ENCODE measurements around the gene PRKN.

Gene PRKN

DNA sequence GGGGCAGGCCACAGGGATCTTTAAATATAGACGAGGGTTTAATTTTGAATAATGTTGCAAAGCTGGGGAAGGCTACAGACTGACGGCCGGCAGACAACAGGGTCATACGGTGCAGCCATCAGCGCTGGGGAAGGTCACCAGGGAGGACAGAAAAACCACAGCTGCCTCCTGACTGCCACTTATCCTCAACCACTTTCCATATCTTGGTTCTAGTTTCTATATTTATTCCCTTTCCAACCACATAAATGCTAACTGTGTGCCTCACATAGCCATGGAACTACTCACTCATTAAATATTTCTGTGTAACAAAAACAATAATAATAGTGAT is 1368.0 kb downstream of the PRKN start:
- TF ChIP-seq, protein P1, sequence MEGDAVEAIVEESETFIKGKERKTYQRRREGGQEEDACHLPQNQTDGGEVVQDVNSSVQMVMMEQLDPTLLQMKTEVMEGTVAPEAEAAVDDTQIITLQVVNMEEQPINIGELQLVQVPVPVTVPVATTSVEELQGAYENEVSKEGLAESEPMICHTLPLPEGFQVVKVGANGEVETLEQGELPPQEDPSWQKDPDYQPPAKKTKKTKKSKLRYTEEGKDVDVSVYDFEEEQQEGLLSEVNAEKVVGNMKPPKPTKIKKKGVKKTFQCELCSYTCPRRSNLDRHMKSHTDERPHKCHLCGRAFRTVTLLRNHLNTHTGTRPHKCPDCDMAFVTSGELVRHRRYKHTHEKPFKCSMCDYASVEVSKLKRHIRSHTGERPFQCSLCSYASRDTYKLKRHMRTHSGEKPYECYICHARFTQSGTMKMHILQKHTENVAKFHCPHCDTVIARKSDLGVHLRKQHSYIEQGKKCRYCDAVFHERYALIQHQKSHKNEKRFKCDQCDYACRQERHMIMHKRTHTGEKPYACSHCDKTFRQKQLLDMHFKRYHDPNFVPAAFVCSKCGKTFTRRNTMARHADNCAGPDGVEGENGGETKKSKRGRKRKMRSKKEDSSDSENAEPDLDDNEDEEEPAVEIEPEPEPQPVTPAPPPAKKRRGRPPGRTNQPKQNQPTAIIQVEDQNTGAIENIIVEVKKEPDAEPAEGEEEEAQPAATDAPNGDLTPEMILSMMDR (IDR thresholded peaks at IDR 0.05; ENCODE audit: low read length, missing control alignments): no peak
- DNase-seq (ENCODE audit: low read depth): no peak
- no peak overlapping the region for H3K4me3 ChIP-seq (replicated peaks; ENCODE audit: low read depth, low read length)

DNA sequence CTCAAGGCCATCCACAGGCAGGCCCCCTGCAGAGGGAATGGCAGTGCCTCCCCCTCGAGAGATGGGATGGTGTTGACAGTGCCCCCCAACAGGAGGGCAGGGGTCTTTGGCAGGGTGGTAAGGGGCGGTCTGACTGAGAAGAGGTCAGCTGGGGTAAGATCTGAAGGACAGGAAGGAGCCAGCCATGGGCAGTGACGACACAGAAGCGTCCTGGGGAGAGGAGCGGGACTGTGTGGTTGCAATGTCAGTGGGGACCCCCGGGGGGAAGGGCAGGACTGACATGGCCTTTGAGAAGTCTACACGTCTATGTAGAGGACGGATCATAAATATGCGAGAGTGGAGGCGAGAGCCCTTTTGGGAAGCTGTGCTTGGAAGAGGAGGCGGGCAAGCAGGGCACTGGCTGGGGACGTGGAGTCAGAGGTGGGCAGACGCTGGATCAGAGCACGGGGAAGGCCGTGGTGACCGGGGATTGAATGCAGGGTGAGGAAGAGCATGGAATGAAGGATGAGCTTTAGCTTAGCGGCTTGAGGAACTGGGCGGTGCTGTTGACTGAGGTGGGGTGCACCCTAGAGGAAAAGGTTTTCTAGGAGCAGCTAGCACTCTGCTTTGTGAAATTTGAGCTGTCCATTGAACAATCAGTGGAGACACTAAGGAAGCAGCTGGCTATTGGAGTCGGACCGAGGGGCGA is 1371.3 kb downstream of the PRKN start:
- DNase-seq (ENCODE audit: low read depth): no peak
- TF ChIP-seq, protein P1 (IDR thresholded peaks at IDR 0.05; ENCODE audit: low read length, missing control alignments): no peak
- H3K4me3 ChIP-seq (replicated peaks; ENCODE audit: low read depth, low read length): no peak overlapping the region

DNA sequence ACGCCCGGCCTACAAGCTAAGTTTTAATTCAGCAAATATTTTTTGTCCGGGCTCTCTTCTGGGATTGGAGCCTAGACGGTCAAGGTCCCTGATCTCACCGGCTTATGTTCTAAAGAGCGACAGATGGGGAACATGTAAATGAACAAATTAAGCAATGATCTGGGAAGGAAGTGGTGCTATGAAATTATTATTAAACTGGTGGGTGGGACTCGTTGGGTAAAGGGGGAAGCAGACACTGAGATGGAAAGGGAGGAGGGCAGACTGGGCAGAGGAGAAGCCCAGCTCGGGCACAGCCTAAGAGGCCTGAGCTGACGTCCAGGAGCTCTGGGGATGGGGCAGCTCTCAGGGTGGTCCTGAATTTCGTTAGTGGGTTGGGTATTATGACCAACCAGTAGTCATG is 1371.9 kb downstream of the PRKN start:
- DNase-seq (ENCODE audit: low read depth): no peak
- TF ChIP-seq, protein P1 (IDR thresholded peaks at IDR 0.05; ENCODE audit: low read length, missing control alignments): no peak
- no peak overlapping the region for H3K4me3 ChIP-seq (replicated peaks; ENCODE audit: low read depth, low read length)

DNA sequence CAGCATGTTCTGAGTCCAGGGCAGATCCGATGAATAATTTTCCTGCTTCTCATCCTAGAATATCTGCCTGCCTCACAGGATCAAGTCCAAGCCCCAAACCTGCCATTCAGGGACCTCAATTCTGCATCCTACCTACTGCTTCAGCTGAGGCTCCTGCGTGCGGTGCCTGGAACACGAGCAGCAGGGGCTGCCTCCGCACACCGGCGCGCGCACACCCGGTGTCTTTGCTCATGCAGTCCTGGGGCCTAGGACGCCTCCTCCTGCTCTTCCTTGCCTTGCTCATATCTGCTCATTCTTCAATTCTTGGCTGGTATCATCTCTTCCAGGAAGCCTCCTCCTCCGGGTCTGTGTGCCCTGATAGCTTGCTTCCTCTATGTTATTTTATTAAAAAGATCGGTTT is 1372.6 kb downstream of the PRKN start:
- DNase-seq (ENCODE audit: low read depth): no peak
- TF ChIP-seq, protein P1 (IDR thresholded peaks at IDR 0.05; ENCODE audit: low read length, missing control alignments): no peak
- H3K4me3 ChIP-seq (replicated peaks; ENCODE audit: low read depth, low read length): no peak overlapping the region

DNA sequence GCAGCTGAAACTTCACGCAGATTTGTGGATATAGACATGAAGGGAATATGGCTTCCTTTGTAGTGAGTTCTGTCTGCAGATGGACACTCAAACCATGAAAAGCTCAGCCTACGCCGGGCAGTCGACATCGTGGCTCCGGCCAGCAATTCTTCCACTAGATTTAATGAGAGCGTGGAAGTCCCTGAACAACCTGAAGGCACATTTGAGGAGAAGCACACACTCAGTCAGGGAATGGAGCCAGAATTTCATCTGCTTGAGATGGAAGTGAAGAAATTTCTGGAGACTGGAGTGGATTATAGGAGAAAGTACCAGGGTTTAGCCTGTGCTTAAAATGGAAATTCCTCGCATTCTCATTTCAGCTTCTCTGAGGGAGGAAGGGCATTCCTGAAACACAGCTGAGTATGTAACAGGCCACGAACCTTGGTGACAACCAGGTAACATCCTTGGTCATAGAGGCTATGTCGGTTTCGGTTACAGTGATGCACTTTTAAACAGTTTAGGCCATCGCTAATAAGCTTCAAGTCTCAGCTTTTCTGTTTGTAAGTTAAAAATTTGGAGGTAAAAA is 1373.2 kb downstream of the PRKN start:
- no peak for DNase-seq (ENCODE audit: low read depth)
- H3K4me3 ChIP-seq (replicated peaks; ENCODE audit: low read depth, low read length): no peak overlapping the region
- TF ChIP-seq, protein P1 (IDR thresholded peaks at IDR 0.05; ENCODE audit: low read length, missing control alignments): no peak

DNA sequence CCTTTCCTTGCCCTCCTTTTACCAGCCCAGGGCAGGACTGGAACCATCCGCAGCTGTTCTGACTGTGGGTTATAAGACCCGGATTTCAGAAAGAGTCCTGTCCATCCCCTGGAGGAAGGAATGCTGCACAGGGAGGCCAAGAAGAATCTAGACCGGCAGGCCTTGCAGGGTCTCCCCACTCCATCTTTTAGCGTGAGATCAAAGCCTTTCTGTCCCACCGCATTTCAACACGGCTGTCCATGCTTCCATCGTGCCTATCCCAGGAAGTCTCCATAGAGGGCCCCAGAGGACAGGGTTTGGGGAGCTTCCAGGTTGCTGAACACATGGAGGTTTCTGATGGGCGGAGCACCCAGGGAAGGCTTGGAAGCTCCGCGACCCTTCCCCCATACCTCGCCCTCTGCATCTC is 1374.4 kb downstream of the PRKN start:
- DNase-seq (ENCODE audit: low read depth): peak; percentile 16
- TF ChIP-seq, protein P1 (IDR thresholded peaks at IDR 0.05; ENCODE audit: low read length, missing control alignments): peak; percentile 17

DNA sequence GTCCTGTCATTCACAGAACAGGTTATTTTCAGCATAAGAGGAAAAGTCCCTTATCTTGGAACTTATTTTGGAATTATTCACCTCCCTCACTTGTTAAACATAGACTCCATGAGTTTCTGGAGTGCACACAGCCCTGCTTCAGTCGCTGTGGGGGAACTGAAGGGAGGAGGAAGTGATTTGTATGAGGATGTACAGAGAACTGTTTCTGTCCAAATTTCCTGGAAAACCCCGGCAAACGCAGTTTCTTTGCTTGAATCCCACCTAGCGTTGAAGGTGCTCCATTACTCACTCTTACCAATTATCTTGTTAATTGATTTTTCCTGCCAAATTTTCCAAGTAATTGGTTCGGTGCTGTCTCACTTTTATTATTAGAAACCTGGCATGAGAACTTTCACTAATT is 1375.7 kb downstream of the PRKN start:
- TF ChIP-seq, protein P1 (IDR thresholded peaks at IDR 0.05; ENCODE audit: low read length, missing control alignments): no peak
- DNase-seq (ENCODE audit: low read depth): no peak
- no peak overlapping the region for H3K4me3 ChIP-seq (replicated peaks; ENCODE audit: low read depth, low read length)

More for the DNA sequence above, 1374.4 kb downstream of the PRKN start:
- H3K4me3 ChIP-seq (replicated peaks; ENCODE audit: low read depth, low read length): no peak overlapping the region
